Spleen (tissue), 11 donors: ENCODE data around the gene DAAM2. TPM values are rescaled to one million over a fixed set of nuclear protein-coding genes. Genes with fewer than 3 reads are reported as not detected.
A peak's percentile ranks its signal among the peaks of the same experiment; 100 is the strongest.

Experiments used
- DNase-seq: peaks from one replicate; pipeline ENCODE4 v3.0.0-alpha.2; 2020
- H3K27ac ChIP-seq, 8 donors: fragments of 200-600 bp; sonication (generic) in 7 of 8; 1 replicate in 4 of 8; 2 replicates in 4 of 8; pipeline versions ENCODE4 v1.5.0 to v1.8.0; 2016 to 2021; ENCODE audit warnings: inconsistent platforms in 4 of 8, mild to moderate bottlenecking in 4 of 8, moderate library complexity in 1 of 8
- H3K27me3 ChIP-seq, 7 donors: fragments of 200-600 bp; sonication (generic) in 6 of 7; replicated peaks in 1 of 7; 1 replicate in 4 of 7; 2 replicates in 3 of 7; pipeline versions ENCODE4 v1.5.0 to v1.8.0; 2016 to 2021; ENCODE audit warnings: inconsistent platforms in 3 of 7, mild to moderate bottlenecking in 1 of 7
- H3K36me3 ChIP-seq, 6 donors: fragments of 200-600 bp; sonication (generic) in 5 of 6; 1 replicate in 4 of 6; 2 replicates in 2 of 6; pipeline versions ENCODE4 v1.5.0 to v1.8.0; 2016 to 2021; ENCODE audit warnings: inconsistent platforms in 2 of 6
- H3K4me1 ChIP-seq, 6 donors: fragments of 200-600 bp; sonication (generic) in 5 of 6; 1 replicate in 3 of 6; 2 replicates in 3 of 6; pipeline versions ENCODE4 v1.5.0 to v1.8.0; 2016 to 2021; ENCODE audit warnings: inconsistent platforms in 3 of 6
- H3K4me3 ChIP-seq, 8 donors: fragments of 200-600 bp; sonication (generic) in 7 of 8; 1 replicate in 4 of 8; 2 replicates in 4 of 8; pipeline versions ENCODE4 v1.5.0 to v1.8.0; 2016 to 2021; ENCODE audit warnings: inconsistent platforms in 4 of 8, mild to moderate bottlenecking in 4 of 8, moderate library complexity in 2 of 8
- H3K9me3 ChIP-seq, 8 donors: fragments of 200-600 bp; sonication (generic) in 7 of 8; 1 replicate in 4 of 8; 2 replicates in 4 of 8; pipeline versions ENCODE4 v1.5.0 to v1.8.0; 2016 to 2021; ENCODE audit warnings: inconsistent platforms in 4 of 8
- CTCF ChIP-seq, 11 experiments: fragments of 200-600 bp in 7 of 11; fragments of 450-650 bp in 4 of 11; sonication (generic) in 4 of 11; IDR thresholded peaks in 8 of 11; conservative IDR thresholded peaks in 3 of 11; 1 replicate in 7 of 11; 2 replicates in 4 of 11; pipeline versions ENCODE4 v1.4.0 to v1.8.0; 2016 to 2021; ENCODE audit warnings: antibody characterized with exemption in 11 of 11, inconsistent platforms in 4 of 11, mild to moderate bottlenecking in 1 of 11
- POLR2A ChIP-seq, 3 donors: fragments of 450-650 bp; IDR thresholded peaks; one replicate each; pipeline ENCODE4 v1.5.1; 2017; ENCODE audit warnings: antibody characterized with exemption in 3 of 3, mild to moderate bottlenecking in 1 of 3
- POLR2AphosphoS5 ChIP-seq, 3 donors: sonication (generic); formaldehyde crosslinking; IDR thresholded peaks; one replicate each; pipeline ENCODE4 v1.5.1; 2017; ENCODE audit warnings: antibody characterized with exemption in 3 of 3
- WGBS, 5 donors: extraction: QIAGEN DNeasy Blood & Tissue Kit in 3 of 5; methylation state at CpG; one replicate each; pipeline versions ENCODE4 v1.1.5 to v1.1.7; 2013 to 2018; 5-methylcytosine and 5-hydroxymethylcytosine counted together
- intact Hi-C: fragments of 100-400 bp; cut with DNase I; formaldehyde crosslinking; loops from one replicate; pipeline ENCODE4 v1.15.0; 2023; ENCODE audit warnings: low total_unique reads
- polyA plus RNA-seq, 3 donors: library from polyadenylated mRNA; stranded (reverse); fragments of 200-250 nt; gene quantifications; one replicate each; pipeline ENCODE4 v1.2.1, GENCODE V29; 2013
- total RNA-seq, 7 donors: library from RNA; depleted of rRNA in 3 of 7; stranded (reverse); fragments of >200 nt in 3 of 7; fragmentation: NEBNext Ultra II Directional in 4 of 7; extraction: Animal tissue kit (Norgen Biotek cat#: 25700) in 4 of 7; gene quantifications; one replicate each; pipeline versions ENCODE4 v1.1.0 to v1.2.1, GENCODE V29; 2016 to 2021
- donor health status: healthy with polysubstance abuse.
- donor health status: DM: no; HTN: no; CAD: no; lungs with moderate emphysema.
- donor health status: DM: no; HTN: no; CAD: no.
- donor health status: Bipolar disorder and iron deficiency.
- donor health status: healthy.
- donor health status: DM: no; HTN: no; CAD: no.
- donor health status: DM: yes; HTN: yes; CAD: no.

Gene DAAM2
- total and polyA plus RNA-seq, 10 donors, result 6.0 to 115 (median 73.8) TPM

- Histone ChIP-seq H3K9me3 (no peaks in the 10 kb centered on the region), H3K27me3 (peaks cover 0 to 15% (median 0%) of the 10 kb centered on the region in 7 donors), H3K4me3 (no peak overlapping the region), H3K36me3 (peaks cover 0 to 18% (median 0%) of the 10 kb centered on the region in 6 donors), H3K4me1 (peaks cover 0 to 13% (median 3%) of the 10 kb centered on the region in 6 donors), H3K27ac (no peak overlapping the region)
- DNase-seq, result peak; percentile 16
- TF ChIP-seq POLR2AphosphoS5 (IDR thresholded peaks at IDR 0.05) (no peak), POLR2A (IDR thresholded peaks at IDR 0.05) (no peak), CTCF (IDR thresholded peaks at IDR 0.05 in 8 of 11, conservative IDR thresholded peaks at IDR 0.05 in 3 of 11) (no peak)
- 43 to 60% (median 56%) methylated on average over 9 of the region's 9 CpGs for WGBS, 5 donors
- intact Hi-C loops, result no loop called here
These were observed 137.0 kb downstream of the DAAM2 start for GRCh38 chr6:39929039-39929732.

- Histone ChIP-seq H3K27me3 (peaks cover 0 to 22% (median 0%) of the 10 kb centered on the region in 7 donors), H3K4me1 (peaks cover 0 to 19% (median 3%) of the 10 kb centered on the region in 6 donors), H3K27ac (no peak overlapping the region), H3K9me3 (no peaks in the 10 kb centered on the region), H3K4me3 (no peak overlapping the region), H3K36me3 (peaks cover 0 to 12% (median 0%) of the 10 kb centered on the region in 6 donors)
- intact Hi-C loops, result no loop called here
- DNase-seq, result peak; percentile 32
- 73 to 86% (median 81%) methylated on average over 11 of the region's 11 CpGs for WGBS, 5 donors
- no peak for TF ChIP-seq POLR2AphosphoS5 (IDR thresholded peaks at IDR 0.05)
- TF ChIP-seq CTCF (IDR thresholded peaks at IDR 0.05 in 8 of 11, conservative IDR thresholded peaks at IDR 0.05 in 3 of 11), result no peak
These were observed 137.7 kb downstream of the DAAM2 start for GRCh38 chr6:39929733-39930461.

- Histone ChIP-seq H3K36me3 (peaks cover 0 to 5% (median 0%) of the 10 kb centered on the region in 6 donors), H3K4me1 (peaks cover 0 to 19% (median 3%) of the 10 kb centered on the region in 6 donors), H3K27me3 (peaks cover 0 to 28% (median 0%) of the 10 kb centered on the region in 7 donors), H3K27ac (no peak overlapping the region), H3K4me3 (no peak overlapping the region), H3K9me3 (no peaks in the 10 kb centered on the region)
- intact Hi-C loops, result no loop called here
- 82 to 91% (median 85%) methylated on average over 4 of the region's 4 CpGs for WGBS, 5 donors
- no peak for TF ChIP-seq POLR2AphosphoS5 (IDR thresholded peaks at IDR 0.05)
- TF ChIP-seq CTCF (IDR thresholded peaks at IDR 0.05 in 8 of 11, conservative IDR thresholded peaks at IDR 0.05 in 3 of 11), result no peak
- no peak for TF ChIP-seq POLR2A (IDR thresholded peaks at IDR 0.05)
- no peak for DNase-seq
These were observed 138.4 kb downstream of the DAAM2 start for GRCh38 chr6:39930540-39930939.

- Histone ChIP-seq H3K27ac (no peak overlapping the region), H3K27me3 (peaks cover 0 to 31% (median 0%) of the 10 kb centered on the region in 7 donors), H3K9me3 (no peaks in the 10 kb centered on the region), H3K36me3 (no peaks in the 10 kb centered on the region), H3K4me3 (no peak overlapping the region), H3K4me1 (peaks cover 0 to 19% (median 3%) of the 10 kb centered on the region in 6 donors)
- intact Hi-C loops, result no loop called here
- TF ChIP-seq POLR2A (IDR thresholded peaks at IDR 0.05) (no peak), CTCF (IDR thresholded peaks at IDR 0.05 in 8 of 11, conservative IDR thresholded peaks at IDR 0.05 in 3 of 11) (no peak), POLR2AphosphoS5 (IDR thresholded peaks at IDR 0.05) (no peak)
- DNase-seq, result no peak
- 60 to 100% (median 86%) methylated on average over 1 of the region's 1 CpG for WGBS, 5 donors
These were observed 139.4 kb downstream of the DAAM2 start for GRCh38 chr6:39931607-39932006.
